Kidney glomerular epithelial cell (primary cell): ENCODE results near the gene NFATC3.

Experiments
- DNase-seq: peaks from one replicate; lab custom pipeline; 2025; lab: John Stamatoyannopoulos, UW

The NFATC3 gene

GRCh38 chr16:68273896-68274295, 188.7 kb downstream of the NFATC3 start:
- DNase-seq = no peak

GRCh38 chr16:68274441-68274840, 189.3 kb downstream of the NFATC3 start:
- DNase-seq = no peak

GRCh38 chr16:68275611-68276191, 190.5 kb downstream of the NFATC3 start:
- DNase-seq = no peak

- DNase-seq = no peak
Measured at GRCh38 chr16:68276223-68276622, 191.1 kb downstream of the NFATC3 start.
